K562 (cell line): ENCODE measurements around the gene CNOT10. TPM values are rescaled to one million over a fixed set of nuclear protein-coding genes. Genes with fewer than 3 reads are reported as not detected.
A peak's percentile ranks its signal among the peaks of the same experiment; 100 is the strongest.

Source experiments
- ATAC-seq: fragments of 200-7000 bp; cut with Tn5 transposase; 3 replicates; pipeline ENCODE4 v1.9.1; 2020; ENCODE audit warnings: moderate library complexity
- BruUV-seq: library from RNA; stranded (reverse); fragments of 400-500 nt; replicated peaks from 2 replicates; lab custom pipeline; 2021; lab: Mats Ljungman, UMichigan
- CTCF ChIA-PET: fragments of 300-600 bp; formaldehyde crosslinking; extraction: SDS; loops from one replicate; lab custom pipeline; 2021; ENCODE audit warnings: low intra/inter-chr PET ratio; lab: Yijun Ruan, JAX
- POLR2A ChIA-PET: fragments of 300-600, 350-650 bp; sonication (Branson Sonifier 250); formaldehyde crosslinking; extraction: SDS; loops from one replicate; lab custom pipeline; 2021; ENCODE audit warnings: antibody characterized with exemption, inconsistent platforms; lab: Yijun Ruan, JAX
- DNase-seq, 4 experiments: peaks; one replicate each; pipeline versions ENCODE4 v3.0.0 to v3.0.0-alpha.2; 2011 to 2018; ENCODE audit warnings: low spot score in 3 of 4, mixed read lengths in 3 of 4; ENCODE audit errors: extremely low read depth in 1 of 4
- FAIRE-seq: peaks from 2 replicates; lab custom pipeline; 2011; peaks lifted over from hg19 to GRCh38; lab: Jason Lieb, UNC
- H2AFZ ChIP-seq: 2 replicates; pipeline ENCODE4 v1.6.0; 2011; ENCODE audit warnings: low read depth, low read length, control low read depth, inconsistent platforms
- H3K27ac ChIP-seq: fragments of 200-600 bp; 3 replicates; pipeline ENCODE4 v1.8.0; 2011; ENCODE audit warnings: low read depth, mild to moderate bottlenecking, control low read depth, inconsistent platforms, low read length, moderate library complexity, mixed read lengths; ENCODE audit errors: extremely low read depth
- H3K27me3 ChIP-seq, 2 experiments: fragments of 300-600 bp in 1 of 2; 2 replicates in 1 of 2; 3 replicates in 1 of 2; pipeline versions ENCODE4 v1.6.0 to v1.8.0; 2011; ENCODE audit warnings: inconsistent platforms in 2 of 2, low read length in 2 of 2, mild to moderate bottlenecking in 1 of 2, mixed read lengths in 1 of 2, moderate library complexity in 1 of 2; ENCODE audit not compliant: control insufficient read depth in 2 of 2, insufficient read depth in 2 of 2
- H3K36me3 ChIP-seq: fragments of 300-600 bp; 3 replicates; pipeline ENCODE4 v1.8.0; 2011; ENCODE audit warnings: mild to moderate bottlenecking, low read length, inconsistent platforms; ENCODE audit not compliant: control insufficient read depth, insufficient read depth
- H3K4me1 ChIP-seq, 2 experiments: fragments of 200-600 bp in 1 of 2; replicated peaks in 1 of 2; 2 replicates in 1 of 2; 3 replicates in 1 of 2; pipeline versions ENCODE4 v1.5.1 to v1.8.0; 2011; ENCODE audit warnings: inconsistent platforms in 2 of 2, low read length in 2 of 2, mild to moderate bottlenecking in 1 of 2, mixed read lengths in 1 of 2, moderate library complexity in 1 of 2; ENCODE audit not compliant: control insufficient read depth in 2 of 2, insufficient read depth in 2 of 2
- H3K4me2 ChIP-seq: 2 replicates; pipeline ENCODE4 v1.6.1; 2011; ENCODE audit warnings: low read length, control low read depth, inconsistent platforms, mixed read lengths; ENCODE audit not compliant: insufficient read depth
- H3K4me3 ChIP-seq: fragments of 200-600 bp; sonication (generic), shearing (Covaris generic); 2 replicates; pipeline ENCODE4 v1.5.1; 2016; ENCODE audit warnings: control low read depth, inconsistent platforms
- H3K79me2 ChIP-seq: fragments of 200-600 bp; 3 replicates; pipeline ENCODE4 v1.8.0; 2011; ENCODE audit warnings: low read length, inconsistent platforms; ENCODE audit not compliant: control insufficient read depth, insufficient read depth
- H3K9ac ChIP-seq, 2 experiments: 2 replicates each; pipeline versions ENCODE4 v1.6.0 to v1.6.1; 2011; ENCODE audit warnings: low read depth in 2 of 2, low read length in 2 of 2, control low read depth in 1 of 2, inconsistent platforms in 1 of 2, mild to moderate bottlenecking in 1 of 2, mixed read lengths in 1 of 2; ENCODE audit not compliant: insufficient read depth in 1 of 2
- H3K9me1 ChIP-seq: one replicate; pipeline ENCODE4 v1.6.0; 2011; ENCODE audit warnings: inconsistent platforms, mild to moderate bottlenecking, low read length, moderate library complexity; ENCODE audit not compliant: control insufficient read depth, insufficient read depth
- H3K9me3 ChIP-seq: replicated peaks from 2 replicates; pipeline ENCODE4 v1.5.1; 2011; ENCODE audit warnings: low read depth, low read length, inconsistent platforms; ENCODE audit not compliant: control insufficient read depth, insufficient read depth
- H4K20me1 ChIP-seq: replicated peaks from 2 replicates; pipeline ENCODE4 v1.6.1; 2011; ENCODE audit warnings: low read length, inconsistent platforms, mixed read lengths; ENCODE audit not compliant: control insufficient read depth, insufficient read depth
- ATF3 ChIP-seq, 2 experiments: fragments of 450-650 bp in 1 of 2; sonication (generic) in 1 of 2; formaldehyde crosslinking in 1 of 2; IDR thresholded peaks in 1 of 2; conservative IDR thresholded peaks in 1 of 2; 2 replicates each; pipeline versions ENCODE4 v1.6.1 to v1.8.1; 2016 to 2023; ENCODE audit warnings: mild to moderate bottlenecking in 2 of 2, moderate library complexity in 2 of 2, inconsistent platforms in 1 of 2, missing genetic modification reagents in 1 of 2
- BCL6 ChIP-seq: fragments of 250-450 bp; sonication (Bioruptor Pico); IDR thresholded peaks from 2 replicates; pipeline ENCODE4 v1.4.0; 2020
- BCOR ChIP-seq: fragments of 450-650 bp; IDR thresholded peaks from 2 replicates; pipeline ENCODE4 v1.6.1; 2016
- E2F6 ChIP-seq, 2 experiments: IDR thresholded peaks; 2 replicates each; pipeline ENCODE4 v1.6.1; 2011; ENCODE audit warnings: borderline replicate concordance in 1 of 2, control low read depth in 1 of 2, low read depth in 1 of 2, low read length in 1 of 2, mild to moderate bottlenecking in 1 of 2, mixed read lengths in 1 of 2, moderate library complexity in 1 of 2; ENCODE audit not compliant: insufficient read depth in 1 of 2, insufficient read length in 1 of 2, poor library complexity in 1 of 2, severe bottlenecking in 1 of 2; ENCODE audit errors: extremely low read depth in 1 of 2
- EGR1 ChIP-seq: fragments of 450-650 bp; conservative IDR thresholded peaks from 2 replicates; pipeline ENCODE4 v1.6.1; 2017; ENCODE audit warnings: mild to moderate bottlenecking
- KAT8 ChIP-seq: fragments of 450-650 bp; IDR thresholded peaks from 2 replicates; pipeline ENCODE4 v1.6.1; 2016; ENCODE audit warnings: low read depth, mild to moderate bottlenecking
- MITF ChIP-seq: IDR thresholded peaks from 2 replicates; pipeline ENCODE4 v1.6.1; 2014; ENCODE audit warnings: antibody characterized with exemption
- NCOA1 ChIP-seq: fragments of 450-650 bp; IDR thresholded peaks from 2 replicates; pipeline ENCODE4 v1.6.1; 2016; ENCODE audit warnings: low read depth
- NR2F6 ChIP-seq: fragments of 450-650 bp; formaldehyde crosslinking; IDR thresholded peaks from 2 replicates; pipeline ENCODE4 v1.4.0; 2020; ENCODE audit warnings: mild to moderate bottlenecking
- SIX5 ChIP-seq, 2 experiments: IDR thresholded peaks; 2 replicates each; pipeline ENCODE4 v1.6.1; 2011; ENCODE audit warnings: low read length in 2 of 2, borderline replicate concordance in 1 of 2, low read depth in 1 of 2, mild to moderate bottlenecking in 1 of 2, moderate library complexity in 1 of 2; ENCODE audit not compliant: insufficient read depth in 1 of 2
- TRIM28 ChIP-seq: fragments of 450-650 bp; IDR thresholded peaks from 2 replicates; pipeline ENCODE4 v1.6.1; 2017
- XRCC5 ChIP-seq: fragments of 200-400 bp; formaldehyde crosslinking; IDR thresholded peaks from 2 replicates; pipeline ENCODE4 v1.6.1; 2017; ENCODE audit warnings: low read depth, mild to moderate bottlenecking, low read length
- ZNF140 ChIP-seq: fragments of 250-450 bp; sonication (Bioruptor Pico); IDR thresholded peaks from 2 replicates; pipeline ENCODE4 v1.8.0; 2021; ENCODE audit warnings: moderate library complexity, mild to moderate bottlenecking, inconsistent platforms
- WGBS: fragments of 100-300 bp; shearing (Covaris generic); methylation state at CpG from one replicate; pipeline ENCODE4 v1.1.6; 2016; ENCODE audit warnings: low coverage, mixed read lengths; ENCODE audit not compliant: insufficient coverage; ENCODE audit errors: missing lambda C conversion rate; 5-methylcytosine and 5-hydroxymethylcytosine counted together
- in situ Hi-C: fragments of 300-500 bp; cut with MboI; formaldehyde crosslinking; loops from 4 replicates; pipeline ENCODE4 v1.15.0; 2018; ENCODE audit warnings: inconsistent platforms, mixed read lengths
- intact Hi-C: fragments of 100-400 bp; cut with micrococcal nuclease; formaldehyde crosslinking; loops from 2 replicates; pipeline ENCODE4 v1.14.2; 2022
- polyA plus RNA-seq, 8 experiments: library from polyadenylated mRNA; depleted of rRNA in 4 of 8; stranded (reverse) in 5 of 8; unstranded in 3 of 8; fragments of >200 nt; fragmentation: Nextera tagmentation in 2 of 8; fragmentation: Illumina TruSeq in 1 of 8; extraction: Ambion mirVana in 2 of 8; extraction: Trizol in 1 of 8; gene quantifications; 2 replicates each; pipeline versions ENCODE4 v1.2.1 to v1.2.3, GENCODE V29; 2011 to 2014; ENCODE audit warnings: inconsistent platforms in 1 of 8, missing spikeins in 1 of 8
- total RNA-seq, 7 experiments: library from RNA; depleted of rRNA in 6 of 7; stranded (reverse); fragments of >200 nt in 6 of 7; fragmentation: Illumina TruSeq in 2 of 7; extraction: Trizol in 2 of 7; gene quantifications; 2 replicates each; pipeline versions ENCODE4 v1.2.1 to v1.2.3, GENCODE V29; 2011 to 2021; ENCODE audit warnings: low replicate concordance in 1 of 7
- TF ChIP-seq, protein P1 (sequence below): fragments of 250-450 bp; sonication (Bioruptor Pico); IDR thresholded peaks from 2 replicates; pipeline ENCODE4 v1.4.0; 2020; ENCODE audit warnings: mild to moderate bottlenecking, moderate library complexity

Gene CNOT10
- total and polyA plus RNA-seq, 9 of the 15 experiments (the other 6 are each of a cell fraction or from before 2014, with no cell fraction given), result 35.7 to 114 (median 81.9) TPM

DNA sequence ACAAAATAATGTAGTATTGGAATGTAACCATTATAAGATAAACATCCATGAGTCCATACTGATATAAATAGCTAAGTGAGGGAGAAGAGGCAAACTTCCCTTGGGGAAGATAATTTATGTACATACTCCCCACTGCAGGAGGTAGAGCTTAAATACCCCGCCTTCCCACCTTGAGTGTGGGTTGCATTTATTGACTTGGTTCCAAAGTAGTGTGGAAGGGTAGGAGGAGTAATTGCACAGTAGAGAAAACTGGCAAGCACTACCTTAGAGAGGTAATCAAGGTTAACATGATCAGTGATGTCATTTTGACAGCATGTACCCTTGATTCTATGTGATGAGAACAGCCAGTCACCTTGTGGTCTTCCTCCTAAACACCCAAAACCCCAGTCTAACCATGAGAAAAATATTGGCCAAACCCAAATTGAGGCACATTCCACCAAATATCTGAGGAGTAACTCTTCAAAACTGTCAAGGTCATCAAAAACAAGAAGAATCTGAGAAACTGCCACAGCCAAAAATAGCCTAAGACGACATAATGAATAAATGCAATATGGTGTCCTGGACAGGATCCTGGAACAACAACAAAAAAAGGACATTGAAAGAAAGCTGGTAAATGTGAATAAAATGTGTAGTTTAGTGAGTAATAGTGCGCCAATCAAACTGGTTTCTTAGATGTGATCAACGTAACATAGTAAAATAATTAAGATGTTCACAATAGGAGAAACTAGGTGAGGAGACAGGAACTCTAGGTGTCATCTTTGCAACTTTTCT, 774 bp upstream of the CNOT10 start:
- CTCF ChIA-PET, result no interaction called here
- no peaks in the 10 kb centered on the region for H3K9me1 ChIP-seq
- 28% methylated on average over 4 of the region's 4 CpGs for WGBS
- H3K9me3 ChIP-seq, result no peaks in the 10 kb centered on the region
- peak overlapping the region; percentile 82 for H3K27ac ChIP-seq
- H2AFZ ChIP-seq, result peak overlapping the region; percentile 100
- peaks cover 41% of the 10 kb centered on the region for H3K79me2 ChIP-seq
- POLR2A ChIA-PET, result interaction anchor here (0.8 to 1.7 kb wide), 5 partner anchors 11 to 885 kb away, joined by 3 to 7 read pairs (median 3); no protein-coding TSS in a partner anchor
- in situ Hi-C loops, result no loop called here
- intact Hi-C loops, result loop anchor here (2.0 kb wide), 1 partner anchor 25 kb away; no protein-coding TSS in a partner anchor
- peak overlapping the region in 1 of 2 experiments; percentile 80; a peak in 2 of 4 replicates for H3K9ac ChIP-seq
- H3K4me3 ChIP-seq, result peak overlapping the region; percentile 91
- TSS peak; percentile 65 for BruUV-seq
- no peaks in the 10 kb centered on the region for H3K27me3 ChIP-seq
- H3K4me2 ChIP-seq, result peak overlapping the region; percentile 92
- DNase-seq (no peak), FAIRE-seq (peak; percentile 6), ATAC-seq (no peak)
- peaks cover 8% of the 10 kb centered on the region; the same call in 2 of the 3 replicates for H3K36me3 ChIP-seq
- peaks cover 11 to 16% of the 10 kb centered on the region in 2 experiments; a peak in 3 of 5 replicates for H3K4me1 ChIP-seq
- no peaks in the 10 kb centered on the region for H4K20me1 ChIP-seq
- TF ChIP-seq MITF (no peak), XRCC5 (no peak), E2F6 (IDR thresholded peaks at IDR 0.05; ENCODE audit: borderline replicate concordance in 1 of 2, extremely low read depth in 1 of 2, insufficient read depth in 1 of 2, insufficient read length in 1 of 2, low read depth in 1 of 2, low read length in 1 of 2, poor library complexity in 1 of 2, severe bottlenecking in 1 of 2) (no peak), KAT8 (no peak), EGR1 (no peak), BCOR (no peak), ATF3 (IDR thresholded peaks at IDR 0.05) (no peak; the same call in 1 of the 2 replicates), ATF3 (CRISPR knock-in tag; conservative IDR thresholded peaks at IDR 0.05) (no peak), TRIM28 (no peak), BCL6 (CRISPR knock-in tag) (no peak), ZNF140 (CRISPR knock-in tag) (no peak), NCOA1 (no peak), NR2F6 (CRISPR knock-in tag) (no peak), SIX5 (IDR thresholded peaks at IDR 0.05; ENCODE audit: borderline replicate concordance in 1 of 2, insufficient read depth in 1 of 2, low read depth in 1 of 2, low read length in 2 of 2) (no peak)
- TF ChIP-seq, protein P1, sequence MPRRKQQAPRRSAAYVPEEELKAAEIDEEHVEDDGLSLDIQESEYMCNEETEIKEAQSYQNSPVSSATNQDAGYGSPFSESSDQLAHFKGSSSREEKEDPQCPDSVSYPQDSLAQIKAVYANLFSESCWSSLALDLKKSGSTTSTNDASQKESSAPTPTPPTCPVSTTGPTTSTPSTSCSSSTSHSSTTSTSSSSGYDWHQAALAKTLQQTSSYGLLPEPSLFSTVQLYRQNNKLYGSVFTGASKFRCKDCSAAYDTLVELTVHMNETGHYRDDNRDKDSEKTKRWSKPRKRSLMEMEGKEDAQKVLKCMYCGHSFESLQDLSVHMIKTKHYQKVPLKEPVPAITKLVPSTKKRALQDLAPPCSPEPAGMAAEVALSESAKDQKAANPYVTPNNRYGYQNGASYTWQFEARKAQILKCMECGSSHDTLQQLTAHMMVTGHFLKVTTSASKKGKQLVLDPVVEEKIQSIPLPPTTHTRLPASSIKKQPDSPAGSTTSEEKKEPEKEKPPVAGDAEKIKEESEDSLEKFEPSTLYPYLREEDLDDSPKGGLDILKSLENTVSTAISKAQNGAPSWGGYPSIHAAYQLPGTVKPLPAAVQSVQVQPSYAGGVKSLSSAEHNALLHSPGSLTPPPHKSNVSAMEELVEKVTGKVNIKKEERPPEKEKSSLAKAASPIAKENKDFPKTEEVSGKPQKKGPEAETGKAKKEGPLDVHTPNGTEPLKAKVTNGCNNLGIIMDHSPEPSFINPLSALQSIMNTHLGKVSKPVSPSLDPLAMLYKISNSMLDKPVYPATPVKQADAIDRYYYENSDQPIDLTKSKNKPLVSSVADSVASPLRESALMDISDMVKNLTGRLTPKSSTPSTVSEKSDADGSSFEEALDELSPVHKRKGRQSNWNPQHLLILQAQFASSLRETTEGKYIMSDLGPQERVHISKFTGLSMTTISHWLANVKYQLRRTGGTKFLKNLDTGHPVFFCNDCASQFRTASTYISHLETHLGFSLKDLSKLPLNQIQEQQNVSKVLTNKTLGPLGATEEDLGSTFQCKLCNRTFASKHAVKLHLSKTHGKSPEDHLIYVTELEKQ (CRISPR knock-in tag), result no peak
